ENCODE measurements around the gene TMEM269. TPM values are rescaled to one million over a fixed set of nuclear protein-coding genes. Genes with fewer than 3 reads are reported as not detected.

TMEM269 gene
- total RNA-seq, 1 experiment from 2014 or later = 1.7 TPM

- CTCF ChIA-PET = no interaction called here
- TF ChIP-seq CTCF (conservative IDR thresholded peaks at IDR 0.05; ENCODE audit: low read depth, low read length) = no peak
- TF ChIP-seq EZH2 (IDR thresholded peaks at IDR 0.05; ENCODE audit: borderline replicate concordance, low read depth, low read length, poor library complexity, severe bottlenecking) = no peak
- Histone ChIP-seq H3K4me1 (ENCODE audit: insufficient read depth, low read length, poor library complexity, severe bottlenecking) (no peaks in the 10 kb centered on the region), H3K27me3 (replicated peaks; ENCODE audit: insufficient read depth, low read depth, low read length, poor library complexity) (no peaks in the 10 kb centered on the region), H3K27ac (ENCODE audit: low read depth, low read length, poor library complexity, severe bottlenecking) (no peak overlapping the region), H3K9me3 (ENCODE audit: low read depth, low read length, poor library complexity, severe bottlenecking) (no peaks in the 10 kb centered on the region), H3K4me3 (ENCODE audit: low read depth, low read length, poor library complexity, severe bottlenecking) (no peak overlapping the region), H3K36me3 (ENCODE audit: insufficient read depth, low read length, poor library complexity, severe bottlenecking) (no peaks in the 10 kb centered on the region)
- POLR2A ChIA-PET (ENCODE audit: low non-redundant PET) = no interaction called here
- BruUV-seq (replicated peaks) = no TSS peak
- intact Hi-C loops (cut with micrococcal nuclease; ENCODE audit: unreplicated experiment) = no loop called here
- no peak for DNase-seq (ENCODE audit: low spot score)
Observed at GRCh38 chr1:42834803-42835202, 50.0 kb downstream of the TMEM269 start.

- ChIA-PET CTCF (no interaction called here), POLR2A (ENCODE audit: low non-redundant PET) (interaction anchor here (0.6 kb wide), 1 partner anchor 884 kb away, joined by 5 read pairs; no protein-coding TSS in a partner anchor)
- no TSS peak for BruUV-seq (replicated peaks)
- H3K36me3 ChIP-seq (ENCODE audit: insufficient read depth, low read length, poor library complexity, severe bottlenecking) = no peaks in the 10 kb centered on the region
- intact Hi-C loops (cut with micrococcal nuclease; ENCODE audit: unreplicated experiment) = no loop called here
- no peak overlapping the region for H3K27ac ChIP-seq (ENCODE audit: low read depth, low read length, poor library complexity, severe bottlenecking)
- H3K4me1 ChIP-seq (ENCODE audit: insufficient read depth, low read length, poor library complexity, severe bottlenecking) = no peaks in the 10 kb centered on the region
- H3K27me3 ChIP-seq (replicated peaks; ENCODE audit: insufficient read depth, low read depth, low read length, poor library complexity) = no peaks in the 10 kb centered on the region
- TF ChIP-seq CTCF (conservative IDR thresholded peaks at IDR 0.05; ENCODE audit: low read depth, low read length) (no peak), EZH2 (IDR thresholded peaks at IDR 0.05; ENCODE audit: borderline replicate concordance, low read depth, low read length, poor library complexity, severe bottlenecking) (no peak)
- H3K4me3 ChIP-seq (ENCODE audit: low read depth, low read length, poor library complexity, severe bottlenecking) = no peak overlapping the region
- no peak for DNase-seq (ENCODE audit: low spot score)
- no peaks in the 10 kb centered on the region for H3K9me3 ChIP-seq (ENCODE audit: low read depth, low read length, poor library complexity, severe bottlenecking)
Observed at GRCh38 chr1:42835422-42835821, 50.6 kb downstream of the TMEM269 start.

- no peak overlapping the region for H3K4me3 ChIP-seq (ENCODE audit: low read depth, low read length, poor library complexity, severe bottlenecking)
- POLR2A ChIA-PET (ENCODE audit: low non-redundant PET) = interaction anchor here (0.5 kb wide), 1 partner anchor 10 kb away, joined by 5 read pairs; no protein-coding TSS in a partner anchor
Observed at GRCh38 chr1:42837709-42838108, 52.9 kb downstream of the TMEM269 start.

More at GRCh38 chr1:42837709-42838108, 52.9 kb downstream of the TMEM269 start:
- Histone ChIP-seq H3K27me3 (replicated peaks; ENCODE audit: insufficient read depth, low read depth, low read length, poor library complexity) (no peaks in the 10 kb centered on the region), H3K36me3 (ENCODE audit: insufficient read depth, low read length, poor library complexity, severe bottlenecking) (no peaks in the 10 kb centered on the region), H3K4me1 (ENCODE audit: insufficient read depth, low read length, poor library complexity, severe bottlenecking) (no peaks in the 10 kb centered on the region), H3K9me3 (ENCODE audit: low read depth, low read length, poor library complexity, severe bottlenecking) (no peaks in the 10 kb centered on the region), H3K27ac (ENCODE audit: low read depth, low read length, poor library complexity, severe bottlenecking) (no peak overlapping the region)
- CTCF ChIA-PET = no interaction called here
- BruUV-seq (replicated peaks) = no TSS peak
- TF ChIP-seq CTCF (conservative IDR thresholded peaks at IDR 0.05; ENCODE audit: low read depth, low read length) (no peak), EZH2 (IDR thresholded peaks at IDR 0.05; ENCODE audit: borderline replicate concordance, low read depth, low read length, poor library complexity, severe bottlenecking) (no peak)
- DNase-seq (ENCODE audit: low spot score) = no peak
- intact Hi-C loops (cut with micrococcal nuclease; ENCODE audit: unreplicated experiment) = no loop called here

Data from A673 (cell line).